Lower lobe of right lung (tissue), 2 donors: ENCODE measurements around the gene FGF19. TPM values are rescaled to one million over a fixed set of nuclear protein-coding genes. Genes with fewer than 3 reads are reported as not detected.
A peak's percentile ranks its signal among the peaks of the same experiment; 100 is the strongest.

Experiments used
- ATAC-seq, 2 donors: fragments of 200-7000 bp; cut with Tn5 transposase; one replicate each; pipeline ENCODE4 v1.9.1; 2020 to 2022; ENCODE audit warnings: mild to moderate bottlenecking in 2 of 2, moderate library complexity in 2 of 2
- DNase-seq: peaks from one replicate; pipeline ENCODE4 v3.0.0-alpha.2; 2020
- H3K27ac ChIP-seq: fragments of 200-600 bp; one replicate; pipeline ENCODE4 v1.8.0; 2022
- H3K27me3 ChIP-seq: fragments of 200-600 bp; one replicate; pipeline ENCODE4 v1.8.0; 2022; ENCODE audit warnings: low read depth
- H3K36me3 ChIP-seq: fragments of 200-600 bp; one replicate; pipeline ENCODE4 v1.8.0; 2022; ENCODE audit warnings: mild to moderate bottlenecking
- H3K4me1 ChIP-seq: fragments of 200-600 bp; one replicate; pipeline ENCODE4 v1.8.0; 2022
- H3K4me3 ChIP-seq: fragments of 200-600 bp; one replicate; pipeline ENCODE4 v1.8.0; 2022; ENCODE audit warnings: mild to moderate bottlenecking
- H3K9me3 ChIP-seq: fragments of 200-600 bp; one replicate; pipeline ENCODE4 v1.8.0; 2022
- intact Hi-C: fragments of 100-400 bp; cut with DNase I; formaldehyde crosslinking; loops from one replicate; pipeline ENCODE4 v1.11.0; 2022
- total RNA-seq: library from RNA; stranded (reverse); fragmentation: NEBNext Ultra II Directional; extraction: Animal tissue kit (Norgen Biotek cat#: 25700); gene quantifications from one replicate; pipeline ENCODE4 v1.2.1, GENCODE V29; 2021
- TF ChIP-seq, protein P1 (sequence below): fragments of 200-600 bp; IDR thresholded peaks from one replicate; pipeline ENCODE4 v1.8.0; 2022; ENCODE audit warnings: antibody characterized with exemption, mild to moderate bottlenecking
- donor health status: DM: no; HTN: yes; CAD: no; lungs with severe emphysema.

The FGF19 gene
- total RNA-seq, 1 donor from 2014 or later: not detected

DNA sequence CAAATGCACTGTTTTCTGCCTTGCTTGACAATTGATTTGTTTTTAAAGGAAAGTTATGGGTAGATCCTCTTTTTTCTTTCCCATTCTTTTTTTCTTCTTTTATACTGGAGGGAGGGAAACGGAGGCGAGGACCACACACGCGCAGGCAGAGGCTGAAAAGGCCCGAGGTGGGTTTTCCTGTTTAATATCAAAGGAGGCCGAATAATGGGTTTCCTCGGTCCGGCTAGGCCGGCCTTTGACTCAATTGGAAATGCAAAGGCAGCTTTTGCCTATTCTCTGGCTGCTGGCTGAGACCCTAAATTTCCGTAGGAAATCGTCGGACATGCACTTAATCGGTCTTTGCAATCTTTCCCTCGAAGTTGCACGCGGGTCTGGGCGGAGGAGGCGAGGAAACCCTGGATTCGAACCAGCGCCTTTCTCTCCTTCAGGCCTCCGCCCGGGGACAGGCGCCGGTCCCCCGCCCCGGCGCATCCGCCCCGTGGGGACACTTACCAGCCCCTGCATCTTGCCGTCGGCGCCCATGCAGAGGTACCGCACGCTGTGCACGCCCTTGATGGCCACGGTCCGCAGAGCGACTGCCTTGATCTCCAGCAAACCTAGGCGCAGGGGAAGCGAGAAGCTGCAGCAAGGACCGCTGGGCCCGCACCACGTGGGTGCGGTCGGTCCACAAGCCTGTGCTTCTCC, 911 bp downstream of the FGF19 start:
- intact Hi-C loops: no loop called here
- DNase-seq (no peak), ATAC-seq (no peak)
- H3K4me3 ChIP-seq: no peak overlapping the region
- peaks cover 26% of the 10 kb centered on the region for H3K4me1 ChIP-seq
- H3K27ac ChIP-seq: no peak overlapping the region
- H3K27me3 ChIP-seq: peaks cover 85% of the 10 kb centered on the region
- H3K9me3 ChIP-seq: no peaks in the 10 kb centered on the region
- H3K36me3 ChIP-seq: no peaks in the 10 kb centered on the region
- TF ChIP-seq, protein P1, sequence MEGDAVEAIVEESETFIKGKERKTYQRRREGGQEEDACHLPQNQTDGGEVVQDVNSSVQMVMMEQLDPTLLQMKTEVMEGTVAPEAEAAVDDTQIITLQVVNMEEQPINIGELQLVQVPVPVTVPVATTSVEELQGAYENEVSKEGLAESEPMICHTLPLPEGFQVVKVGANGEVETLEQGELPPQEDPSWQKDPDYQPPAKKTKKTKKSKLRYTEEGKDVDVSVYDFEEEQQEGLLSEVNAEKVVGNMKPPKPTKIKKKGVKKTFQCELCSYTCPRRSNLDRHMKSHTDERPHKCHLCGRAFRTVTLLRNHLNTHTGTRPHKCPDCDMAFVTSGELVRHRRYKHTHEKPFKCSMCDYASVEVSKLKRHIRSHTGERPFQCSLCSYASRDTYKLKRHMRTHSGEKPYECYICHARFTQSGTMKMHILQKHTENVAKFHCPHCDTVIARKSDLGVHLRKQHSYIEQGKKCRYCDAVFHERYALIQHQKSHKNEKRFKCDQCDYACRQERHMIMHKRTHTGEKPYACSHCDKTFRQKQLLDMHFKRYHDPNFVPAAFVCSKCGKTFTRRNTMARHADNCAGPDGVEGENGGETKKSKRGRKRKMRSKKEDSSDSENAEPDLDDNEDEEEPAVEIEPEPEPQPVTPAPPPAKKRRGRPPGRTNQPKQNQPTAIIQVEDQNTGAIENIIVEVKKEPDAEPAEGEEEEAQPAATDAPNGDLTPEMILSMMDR: no peak

DNA sequence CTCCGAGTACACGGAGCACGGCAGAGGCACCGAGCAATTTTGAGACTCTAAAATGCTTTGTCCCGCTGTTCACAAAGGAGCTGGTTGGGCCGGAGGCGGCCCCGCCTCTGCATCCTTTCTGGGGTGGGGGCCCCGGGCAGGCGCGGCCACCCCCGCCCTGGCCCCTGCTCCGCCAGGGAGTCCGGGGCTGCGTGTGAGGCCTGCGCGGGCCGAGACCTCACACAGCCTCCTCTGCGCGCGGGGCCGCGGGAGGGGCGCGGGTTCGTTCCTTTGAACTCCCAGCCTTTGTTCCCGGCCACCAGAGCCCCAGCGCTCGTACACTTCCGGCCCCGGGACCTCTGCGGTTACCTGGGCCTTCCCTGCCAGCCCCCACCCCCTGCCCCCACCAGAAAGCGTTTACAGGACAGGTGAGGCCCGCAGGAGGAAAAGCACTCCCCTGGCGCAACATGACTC, 1.6 kb downstream of the FGF19 start:
- Histone ChIP-seq H3K27ac (no peak overlapping the region), H3K9me3 (no peaks in the 10 kb centered on the region), H3K36me3 (no peaks in the 10 kb centered on the region), H3K27me3 (peaks cover 87% of the 10 kb centered on the region), H3K4me3 (no peak overlapping the region), H3K4me1 (peaks cover 26% of the 10 kb centered on the region)
- ATAC-seq (no peak), DNase-seq (no peak)
- intact Hi-C loops: no loop called here
- TF ChIP-seq, protein P1: no peak

DNA sequence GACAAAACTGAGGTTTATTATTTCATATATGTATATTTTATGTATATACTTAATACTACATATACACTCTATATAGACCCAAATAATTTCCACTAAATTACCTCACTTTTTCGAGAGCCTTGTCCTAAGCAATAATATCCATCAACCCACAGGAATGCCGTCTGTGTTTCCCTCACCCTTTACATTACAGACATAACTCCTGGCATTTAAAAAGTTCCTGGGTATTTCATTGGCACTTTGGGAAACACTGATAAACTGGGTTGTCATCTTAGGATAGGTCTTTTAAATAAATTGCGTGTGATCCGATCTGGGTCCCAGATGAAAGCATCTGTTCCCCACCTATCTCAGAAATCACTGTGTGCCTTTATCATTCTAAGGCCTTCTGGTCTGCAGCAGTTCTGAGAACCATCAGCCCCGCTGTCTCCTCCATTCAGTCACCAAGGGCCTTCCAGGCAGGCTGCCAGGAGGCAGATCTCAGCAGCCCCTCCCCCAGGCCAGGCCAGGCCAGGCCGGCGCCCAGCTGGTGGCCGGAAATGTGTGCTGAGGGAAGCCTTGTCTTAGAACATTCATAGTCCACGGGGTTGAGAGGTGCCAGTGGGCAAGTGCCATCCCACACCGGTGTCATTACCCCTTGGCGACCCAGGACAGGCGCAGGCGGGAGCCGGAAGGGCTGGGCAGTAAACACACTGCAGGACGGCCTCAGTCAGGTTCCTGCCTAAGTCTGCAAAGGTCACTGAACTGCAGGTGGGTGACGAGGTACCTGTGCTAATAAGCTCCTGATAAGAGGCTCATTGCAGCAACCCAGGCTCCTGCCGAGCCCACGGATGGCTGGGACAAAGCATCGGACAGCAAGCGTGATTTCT, 3.3 kb downstream of the FGF19 start:
- Histone ChIP-seq H3K4me1 (peaks cover 26% of the 10 kb centered on the region), H3K27me3 (peaks cover 79% of the 10 kb centered on the region), H3K9me3 (no peaks in the 10 kb centered on the region), H3K27ac (no peak overlapping the region), H3K36me3 (no peaks in the 10 kb centered on the region), H3K4me3 (no peak overlapping the region)
- TF ChIP-seq, protein P1: no peak
- intact Hi-C loops: no loop called here
- peak; percentile 72 for DNase-seq
- ATAC-seq: peak; percentile 71 to 74

DNA sequence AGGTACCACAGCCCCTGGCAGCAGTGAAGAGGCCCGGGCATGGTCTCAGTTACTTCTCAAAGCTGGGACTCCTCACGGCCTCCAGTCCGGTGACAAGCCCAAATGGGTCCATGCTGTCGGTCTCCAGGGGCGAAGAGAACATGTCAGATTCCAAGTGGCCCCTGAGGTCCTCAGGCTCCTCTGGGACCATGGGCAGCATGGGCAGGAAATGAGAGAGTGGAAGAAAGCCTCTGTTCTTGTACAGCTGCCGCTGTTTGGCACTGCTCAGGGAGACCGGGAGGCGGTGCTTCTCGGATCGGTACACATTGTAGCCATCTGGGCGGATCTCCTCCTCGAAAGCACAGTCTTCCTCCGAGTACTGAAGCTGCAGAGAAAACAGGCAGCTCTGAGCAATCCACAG, 4.6 kb downstream of the FGF19 start:
- Histone ChIP-seq H3K27ac (no peak overlapping the region), H3K4me1 (peaks cover 21% of the 10 kb centered on the region), H3K27me3 (peaks cover 71% of the 10 kb centered on the region), H3K36me3 (no peaks in the 10 kb centered on the region), H3K9me3 (no peaks in the 10 kb centered on the region), H3K4me3 (no peak overlapping the region)
- TF ChIP-seq, protein P1: no peak
- DNase-seq: no peak
- intact Hi-C loops: no loop called here
- no peak for ATAC-seq

DNA sequence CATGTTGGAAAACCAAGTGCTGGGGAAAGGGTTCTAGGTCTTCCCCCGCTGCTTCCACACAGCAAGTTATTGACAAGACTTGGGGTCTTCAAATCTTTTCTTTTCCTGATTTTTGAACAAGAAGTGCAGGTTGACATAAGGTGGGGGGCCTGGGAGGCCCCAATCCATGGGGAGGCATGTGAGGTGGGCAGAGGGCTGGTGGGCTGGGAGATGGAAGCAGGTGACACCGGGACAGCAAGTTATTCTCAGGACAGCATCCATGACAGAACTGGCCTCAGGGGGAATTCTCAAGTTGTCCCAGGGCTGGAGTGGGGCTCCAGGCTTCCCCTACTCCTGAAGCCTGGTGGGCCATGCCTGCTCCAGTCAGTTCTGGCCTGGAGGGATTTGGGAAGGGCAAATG, 5.5 kb downstream of the FGF19 start:
- intact Hi-C loops: no loop called here

More for the DNA sequence above, 5.5 kb downstream of the FGF19 start:
- TF ChIP-seq, protein P1: no peak
- no peak for ATAC-seq
- Histone ChIP-seq H3K36me3 (no peaks in the 10 kb centered on the region), H3K4me1 (peaks cover 13% of the 10 kb centered on the region), H3K27me3 (peaks cover 71% of the 10 kb centered on the region), H3K4me3 (no peak overlapping the region), H3K27ac (no peak overlapping the region), H3K9me3 (no peaks in the 10 kb centered on the region)
- DNase-seq: no peak
